SK-N-SH (cell line): ENCODE results near the gene ADAMTS17.

Source experiments
- CTCF ChIP-seq: fragments of 200-600 bp; sonication (generic); IDR thresholded peaks from 2 replicates; pipeline ENCODE4 v1.6.1; 2017; ENCODE audit warnings: antibody characterized with exemption, mild to moderate bottlenecking, moderate library complexity
- NRF1 ChIP-seq: IDR thresholded peaks from 2 replicates; pipeline ENCODE4 v1.6.1; 2012; ENCODE audit warnings: low read depth, mild to moderate bottlenecking, low read length
- POLR2AphosphoS5 ChIP-seq: IDR thresholded peaks from 2 replicates; pipeline ENCODE4 v1.6.1; 2012; ENCODE audit warnings: low read depth, low read length
- TF ChIP-seq, protein P1 (sequence below): IDR thresholded peaks from 2 replicates; pipeline ENCODE4 v1.4.0; 2012; ENCODE audit warnings: low read depth

GRCh38 chr15:100150906-100151305 is 190.9 kb downstream of the ADAMTS17 start:
- TF ChIP-seq POLR2AphosphoS5, result no peak
- no peak for TF ChIP-seq CTCF
- TF ChIP-seq, protein P1, sequence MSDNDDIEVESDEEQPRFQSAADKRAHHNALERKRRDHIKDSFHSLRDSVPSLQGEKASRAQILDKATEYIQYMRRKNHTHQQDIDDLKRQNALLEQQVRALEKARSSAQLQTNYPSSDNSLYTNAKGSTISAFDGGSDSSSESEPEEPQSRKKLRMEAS, result no peak
- no peak for TF ChIP-seq NRF1
